H4 (cell line): ENCODE results near the gene GPR162. TPM values are rescaled to one million over a fixed set of nuclear protein-coding genes. Genes with fewer than 3 reads are reported as not detected.
A peak's percentile ranks its signal among the peaks of the same experiment; 100 is the strongest.

Source experiments
- DNase-seq: peaks from one replicate; pipeline ENCODE4 v3.0.0-alpha.2; 2015; ENCODE audit warnings: low spot score
- total RNA-seq: library from RNA; depleted of rRNA; stranded (reverse); fragments of >200 nt; shearing (Covaris generic); gene quantifications from 2 replicates; pipeline ENCODE4 v1.2.3, GENCODE V29; 2014; rRNA removed

Gene GPR162, protein sequence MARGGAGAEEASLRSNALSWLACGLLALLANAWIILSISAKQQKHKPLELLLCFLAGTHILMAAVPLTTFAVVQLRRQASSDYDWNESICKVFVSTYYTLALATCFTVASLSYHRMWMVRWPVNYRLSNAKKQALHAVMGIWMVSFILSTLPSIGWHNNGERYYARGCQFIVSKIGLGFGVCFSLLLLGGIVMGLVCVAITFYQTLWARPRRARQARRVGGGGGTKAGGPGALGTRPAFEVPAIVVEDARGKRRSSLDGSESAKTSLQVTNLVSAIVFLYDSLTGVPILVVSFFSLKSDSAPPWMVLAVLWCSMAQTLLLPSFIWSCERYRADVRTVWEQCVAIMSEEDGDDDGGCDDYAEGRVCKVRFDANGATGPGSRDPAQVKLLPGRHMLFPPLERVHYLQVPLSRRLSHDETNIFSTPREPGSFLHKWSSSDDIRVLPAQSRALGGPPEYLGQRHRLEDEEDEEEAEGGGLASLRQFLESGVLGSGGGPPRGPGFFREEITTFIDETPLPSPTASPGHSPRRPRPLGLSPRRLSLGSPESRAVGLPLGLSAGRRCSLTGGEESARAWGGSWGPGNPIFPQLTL
- total RNA-seq = 8.5 and 13.8 TPM in 2 replicates

DNA sequence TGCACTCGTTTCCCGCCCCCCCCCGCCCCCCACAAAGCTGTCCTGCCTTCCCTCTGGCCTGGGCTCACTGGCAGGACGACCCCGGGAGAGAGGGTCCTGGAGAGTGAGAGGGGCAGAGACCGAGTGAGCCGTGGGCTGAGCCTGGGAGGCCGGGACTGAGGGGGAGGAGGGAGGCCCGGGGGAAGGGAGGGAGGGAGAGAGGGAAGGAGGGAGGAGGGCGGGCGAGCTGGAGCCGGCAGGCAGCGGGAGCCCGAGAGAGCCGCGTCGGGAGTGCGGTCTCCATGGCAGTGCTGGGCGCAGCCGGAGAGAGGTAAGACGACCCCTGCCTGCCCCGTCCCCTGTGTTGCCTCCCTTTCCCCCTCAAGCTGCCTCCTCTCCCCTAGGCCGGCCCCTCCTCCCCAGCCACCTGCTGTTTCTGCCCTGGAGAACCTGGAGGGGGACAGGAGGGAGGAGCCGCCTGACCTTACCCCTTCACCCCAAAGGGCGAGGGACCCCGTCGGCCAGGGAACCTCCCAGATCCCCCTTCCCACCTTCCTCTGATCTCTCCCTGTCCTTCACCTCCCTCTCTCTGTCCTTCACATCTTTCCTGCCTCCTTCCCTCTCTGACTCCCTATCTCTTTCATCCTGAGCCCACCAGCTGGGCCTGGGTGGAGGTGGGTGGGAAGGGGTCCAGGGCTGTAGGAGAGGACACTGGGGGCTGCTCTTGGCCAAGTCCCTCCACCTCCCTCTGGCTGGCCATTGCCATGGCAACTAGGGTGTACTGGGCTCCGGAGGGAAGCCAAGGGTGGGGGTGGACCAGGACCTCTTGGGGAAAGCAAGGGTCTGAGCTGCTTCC is at the start of gene GPR162:
Gene GPR162, plus strand, starts transcription at position 231 of the 835 bp plus-strand sequence. CDS start 2,078 bp downstream, outside the sequence.
- peak; percentile 47 for DNase-seq

GRCh38 chr12:6772331-6772695 is 49.3 kb upstream of the GPR162 start, which contains the start of gene LAG3:
LAG3 (plus strand) TSS chr12:6772520; CDS start chr12:6772853, 333 bp downstream.
- no peak for DNase-seq

- DNase-seq = no peak
Measured at GRCh38 chr12:6772726-6773589, 48.7 kb upstream of the GPR162 start.

GRCh38 chr12:6773590-6774351 is 47.9 kb upstream of the GPR162 start:
- no peak for DNase-seq

GRCh38 chr12:6774499-6775062 is 47.0 kb upstream of the GPR162 start:
- no peak for DNase-seq

- no peak for DNase-seq
Measured at GRCh38 chr12:6775185-6776174, 46.1 kb upstream of the GPR162 start.

- no peak for DNase-seq
Measured at GRCh38 chr12:6777386-6777785, 44.2 kb upstream of the GPR162 start.

DNA sequence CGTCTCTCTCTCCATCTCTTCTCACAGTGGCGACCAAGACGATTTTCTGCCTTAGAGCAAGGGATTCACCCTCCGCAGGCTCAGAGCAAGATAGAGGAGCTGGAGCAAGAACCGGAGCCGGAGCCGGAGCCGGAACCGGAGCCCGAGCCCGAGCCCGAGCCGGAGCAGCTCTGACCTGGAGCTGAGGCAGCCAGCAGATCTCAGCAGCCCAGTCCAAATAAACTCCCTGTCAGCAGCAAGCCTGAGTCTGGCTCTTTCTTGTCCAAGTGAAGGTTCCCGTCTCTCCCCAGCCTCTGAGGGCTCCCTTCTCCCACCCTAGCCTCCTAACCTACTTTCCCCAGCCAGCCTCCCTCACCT is 43.4 kb upstream of the GPR162 start:
- no peak for DNase-seq

- DNase-seq = peak; percentile 93
Measured at GRCh38 chr12:6778574-6779550, 42.8 kb upstream of the GPR162 start.

GRCh38 chr12:6779708-6780432 is 41.8 kb upstream of the GPR162 start:
- no peak for DNase-seq

DNA sequence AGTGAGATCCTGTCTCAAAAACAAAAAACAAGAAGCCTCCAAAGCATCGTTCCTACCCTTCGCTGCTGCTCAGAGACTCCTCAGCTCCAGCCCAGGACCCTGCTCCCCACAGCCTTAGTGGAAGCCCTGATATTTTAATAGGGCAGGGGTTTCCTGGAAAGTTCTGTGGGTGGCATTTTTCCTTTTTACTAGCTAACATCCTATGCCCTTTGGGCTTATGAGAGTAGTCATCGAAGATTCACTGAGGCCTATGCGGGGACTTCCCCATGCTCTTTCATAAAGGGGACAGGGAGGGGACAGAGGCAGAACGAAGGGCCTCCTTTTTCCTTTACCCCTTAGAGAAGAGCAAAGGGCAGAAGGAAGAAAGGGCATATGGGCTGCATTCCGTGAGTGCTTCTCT is 41.0 kb upstream of the GPR162 start:
- no peak for DNase-seq

GRCh38 chr12:6782119-6782518 is 39.5 kb upstream of the GPR162 start:
- no peak for DNase-seq

DNA sequence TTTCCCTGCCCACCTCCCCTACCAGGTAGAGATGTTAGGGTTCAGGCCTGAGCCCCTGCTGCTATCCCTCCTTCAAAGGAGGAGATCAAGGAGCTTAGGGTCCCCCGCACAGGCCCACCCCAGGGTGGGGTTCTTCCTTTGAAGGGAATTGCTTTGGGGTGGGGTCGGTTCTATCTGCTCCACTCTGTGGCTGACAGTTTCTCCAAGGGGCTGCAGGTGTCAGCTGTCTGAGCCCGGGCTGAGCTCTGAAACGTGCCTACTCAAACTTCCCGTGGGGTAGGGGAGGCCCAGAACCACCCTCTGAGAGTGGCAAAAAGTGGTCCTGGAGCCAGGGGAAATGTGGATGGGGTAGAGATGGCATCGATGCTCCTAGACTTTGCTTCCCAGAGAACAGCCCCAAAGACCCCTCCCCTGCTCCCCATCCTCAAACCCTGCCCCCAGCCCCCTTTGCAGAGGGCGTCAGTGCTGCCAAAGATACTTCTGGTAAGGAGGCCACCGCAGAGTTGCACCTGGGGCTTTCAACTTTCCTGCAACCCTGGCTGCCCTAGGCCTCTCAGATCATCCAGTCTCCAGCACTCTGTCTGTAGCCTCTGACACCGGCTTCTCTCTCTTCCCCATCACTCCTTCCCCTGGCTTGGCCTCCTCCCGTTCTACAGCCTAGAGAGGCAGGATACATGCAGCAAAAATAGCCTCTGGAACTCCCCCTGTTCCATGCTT is 38.6 kb upstream of the GPR162 start:
- DNase-seq = no peak

DNA sequence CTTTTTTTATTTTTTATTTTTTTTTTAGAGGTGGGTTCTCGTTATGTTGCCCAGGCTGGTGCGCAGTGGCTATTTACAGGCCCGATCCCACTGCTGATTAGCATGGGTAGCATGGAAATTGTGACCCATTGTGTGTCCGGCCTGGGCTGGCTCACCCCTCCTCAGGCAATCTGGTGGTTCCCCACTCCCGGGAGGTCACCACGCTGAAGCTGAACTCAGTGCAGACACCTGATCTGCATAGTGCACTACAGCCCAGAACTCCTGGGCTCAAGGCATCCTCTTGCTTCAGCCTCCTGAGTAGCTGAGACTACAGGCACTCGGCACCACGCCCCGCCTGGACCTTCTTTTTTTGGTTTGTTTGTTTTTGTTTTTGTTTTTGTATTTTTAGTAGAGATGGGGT is 37.8 kb upstream of the GPR162 start:
- DNase-seq = no peak

DNA sequence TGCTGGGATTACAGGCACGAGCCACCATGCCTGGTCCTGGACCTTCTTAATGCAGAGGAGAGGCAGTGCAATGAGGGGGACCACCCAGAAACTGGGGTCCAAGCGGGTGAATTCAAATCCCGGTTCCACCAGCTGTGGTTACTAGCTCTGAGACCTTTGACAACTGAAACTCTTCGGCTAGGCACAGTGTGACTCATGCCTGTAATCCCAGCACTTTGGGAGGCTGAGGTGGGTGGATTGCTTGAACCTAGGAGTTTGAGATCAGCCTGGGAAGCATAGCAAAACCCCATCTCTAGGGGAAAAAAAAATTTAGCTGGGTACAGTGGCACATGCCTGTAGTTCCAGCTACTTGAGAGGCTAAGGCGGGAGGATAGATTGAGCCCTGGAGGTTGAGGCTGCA is 37.3 kb upstream of the GPR162 start:
- DNase-seq = no peak

DNA sequence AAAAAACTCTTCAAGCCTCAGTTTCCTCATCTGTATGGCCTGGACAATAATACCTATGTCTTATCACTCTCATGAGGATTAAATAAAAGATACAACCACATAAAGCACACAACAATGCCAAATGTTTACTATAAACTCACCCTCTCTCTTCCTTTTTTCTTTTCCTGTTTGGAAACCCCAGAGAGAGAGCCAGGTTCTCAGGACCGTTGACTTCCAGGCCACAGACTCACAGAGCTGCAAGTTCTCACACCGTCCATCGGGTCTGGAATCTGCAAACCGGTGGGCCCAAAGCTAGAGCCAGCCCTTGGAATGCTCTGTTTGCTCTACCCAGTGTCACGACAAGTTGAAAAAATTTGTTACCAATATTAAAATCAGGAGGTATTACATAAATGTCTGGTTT is 36.9 kb upstream of the GPR162 start:
- DNase-seq = no peak
